Subcutaneous abdominal adipose tissue (tissue), 5 donors: ENCODE data around the gene SLAIN1.

Experiments
- H3K27ac ChIP-seq: one replicate; pipeline ENCODE4 v1.7.0; 2013; ENCODE audit warnings: low read depth, mild to moderate bottlenecking, inconsistent platforms, low read length, moderate library complexity
- H3K27me3 ChIP-seq, 5 donors: one replicate each; pipeline ENCODE4 v1.7.0; 2013; ENCODE audit warnings: low read length in 5 of 5, inconsistent platforms in 1 of 5; ENCODE audit not compliant: control insufficient read depth in 5 of 5, insufficient read depth in 4 of 5
- H3K36me3 ChIP-seq, 5 donors: one replicate each; pipeline ENCODE4 v1.7.0; 2013; ENCODE audit warnings: low read length in 5 of 5; ENCODE audit not compliant: control insufficient read depth in 5 of 5, insufficient read depth in 5 of 5
- H3K4me1 ChIP-seq, 5 donors: one replicate each; pipeline ENCODE4 v1.7.0; 2013; ENCODE audit warnings: low read length in 5 of 5, mild to moderate bottlenecking in 3 of 5, moderate library complexity in 1 of 5; ENCODE audit not compliant: control insufficient read depth in 5 of 5, insufficient read depth in 5 of 5
- H3K4me3 ChIP-seq, 5 donors: one replicate each; pipeline ENCODE4 v1.7.0; 2013; ENCODE audit warnings: low read length in 5 of 5, low read depth in 1 of 5
- H3K9ac ChIP-seq, 5 donors: one replicate each; pipeline ENCODE4 v1.7.0; 2013; ENCODE audit warnings: low read length in 5 of 5, mild to moderate bottlenecking in 4 of 5, moderate library complexity in 3 of 5
- H3K9me3 ChIP-seq, 5 donors: one replicate each; pipeline ENCODE4 v1.7.0; 2013; ENCODE audit warnings: low read length in 5 of 5; ENCODE audit not compliant: control insufficient read depth in 5 of 5
- donor health status: healthy.
- donor health status: healthy.
- donor health status: healthy.
- donor health status: healthy.
- donor health status: healthy.

Gene SLAIN1

DNA sequence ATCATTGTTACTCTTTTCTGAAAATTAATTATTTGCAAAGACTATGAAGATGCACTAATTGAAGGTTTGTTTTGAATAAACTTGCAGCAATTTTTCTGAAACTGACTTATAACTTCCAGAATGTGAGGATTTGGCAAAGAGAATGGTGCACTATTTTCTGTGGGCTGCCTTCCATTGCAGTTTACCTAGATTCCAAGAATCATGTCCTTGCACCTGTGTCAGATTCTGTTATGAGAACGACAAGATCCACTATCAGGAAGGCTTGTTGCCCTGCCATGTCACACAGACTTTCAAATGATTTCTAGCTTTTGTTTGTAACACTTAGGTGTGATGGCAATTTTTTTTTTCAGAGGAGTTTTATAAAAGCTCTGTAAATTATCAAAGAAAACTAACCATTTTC lies 5.6 kb upstream of the SLAIN1 start:
- no peak overlapping the region for H3K9ac ChIP-seq
- H3K4me1 ChIP-seq, result peaks cover 0 to 2% (median under 1%) of the 10 kb centered on the region in 5 donors
- no peak overlapping the region for H3K27ac ChIP-seq
- H3K27me3 ChIP-seq, result no peaks in the 10 kb centered on the region
- peaks cover 0 to 4% (median 0%) of the 10 kb centered on the region in 5 donors for H3K9me3 ChIP-seq
- no peak overlapping the region for H3K4me3 ChIP-seq
- H3K36me3 ChIP-seq, result no peaks in the 10 kb centered on the region

GRCh38 chr13:77692746-77693448 lies 4.6 kb upstream of the SLAIN1 start:
- Histone ChIP-seq H3K27ac (no peak overlapping the region), H3K4me3 (no peak overlapping the region), H3K9me3 (no peaks in the 10 kb centered on the region), H3K4me1 (peaks cover 0 to 8% (median 6%) of the 10 kb centered on the region in 5 donors), H3K27me3 (no peaks in the 10 kb centered on the region), H3K36me3 (no peaks in the 10 kb centered on the region), H3K9ac (no peak overlapping the region)

GRCh38 chr13:77693449-77693940 lies 4.0 kb upstream of the SLAIN1 start:
- H3K27ac ChIP-seq, result no peak overlapping the region
- no peak overlapping the region for H3K4me3 ChIP-seq
- no peaks in the 10 kb centered on the region for H3K9me3 ChIP-seq
- H3K4me1 ChIP-seq, result peaks cover 0 to 11% (median 6%) of the 10 kb centered on the region in 5 donors
- H3K27me3 ChIP-seq, result no peaks in the 10 kb centered on the region
- H3K9ac ChIP-seq, result no peak overlapping the region
- H3K36me3 ChIP-seq, result no peaks in the 10 kb centered on the region

DNA sequence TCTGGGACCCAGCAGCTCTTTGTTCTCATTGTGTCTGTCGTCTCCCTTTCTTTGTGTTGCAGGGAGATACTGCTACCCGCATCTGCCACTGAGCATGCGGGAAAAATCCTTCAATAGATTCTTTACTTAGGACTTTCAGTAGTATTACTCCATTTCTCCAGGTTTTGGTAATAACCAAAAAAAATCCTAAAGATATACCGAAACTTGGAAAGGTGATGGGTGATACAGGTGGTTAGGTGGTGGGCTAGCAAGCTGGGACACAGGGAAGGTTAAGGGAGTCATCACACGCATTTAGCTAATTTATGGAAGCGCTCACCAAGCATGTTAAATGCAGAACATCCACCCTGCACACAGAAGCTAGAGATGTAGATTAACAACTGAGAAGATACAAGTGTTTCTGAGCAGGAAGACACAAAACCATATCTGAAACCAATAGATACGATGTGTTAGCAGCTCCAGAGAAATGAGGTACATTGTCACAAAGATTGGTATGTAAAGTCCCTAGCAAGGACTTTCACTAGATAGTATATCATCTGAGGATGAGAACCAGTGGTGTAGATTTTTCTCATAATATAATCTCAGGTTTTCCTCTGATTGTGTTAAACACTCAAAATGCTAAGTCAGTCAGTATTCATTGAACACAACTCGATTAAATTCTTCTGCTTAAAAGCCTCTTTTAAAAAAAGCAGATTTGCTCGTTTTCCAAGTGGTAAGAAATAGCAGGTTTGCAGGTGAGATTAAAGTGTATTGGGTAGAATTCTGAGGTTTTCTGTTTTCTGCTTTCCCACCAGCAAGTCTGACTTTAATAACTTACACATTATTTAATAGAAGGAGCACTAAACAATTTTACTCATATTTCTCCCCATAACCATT lies 1.2 kb upstream of the SLAIN1 start:
- Histone ChIP-seq H3K4me3 (peak overlapping the region in 1 of 5 donors; percentile 62), H3K9ac (no peak overlapping the region), H3K27ac (no peak overlapping the region), H3K4me1 (peaks cover 0 to 18% (median 17%) of the 10 kb centered on the region in 5 donors), H3K9me3 (no peaks in the 10 kb centered on the region), H3K36me3 (no peaks in the 10 kb centered on the region), H3K27me3 (no peaks in the 10 kb centered on the region)

- Histone ChIP-seq H3K27ac (no peak overlapping the region), H3K9me3 (no peaks in the 10 kb centered on the region), H3K27me3 (no peaks in the 10 kb centered on the region), H3K4me1 (peaks cover 0 to 18% (median 17%) of the 10 kb centered on the region in 5 donors), H3K4me3 (peak overlapping the region; percentile 42 to 73 (median 62)), H3K9ac (peak overlapping the region in 2 of 5 donors; percentile 41 to 57), H3K36me3 (no peaks in the 10 kb centered on the region)
Observed at GRCh38 chr13:77696879-77697216, 639 bp upstream of the SLAIN1 start.

DNA sequence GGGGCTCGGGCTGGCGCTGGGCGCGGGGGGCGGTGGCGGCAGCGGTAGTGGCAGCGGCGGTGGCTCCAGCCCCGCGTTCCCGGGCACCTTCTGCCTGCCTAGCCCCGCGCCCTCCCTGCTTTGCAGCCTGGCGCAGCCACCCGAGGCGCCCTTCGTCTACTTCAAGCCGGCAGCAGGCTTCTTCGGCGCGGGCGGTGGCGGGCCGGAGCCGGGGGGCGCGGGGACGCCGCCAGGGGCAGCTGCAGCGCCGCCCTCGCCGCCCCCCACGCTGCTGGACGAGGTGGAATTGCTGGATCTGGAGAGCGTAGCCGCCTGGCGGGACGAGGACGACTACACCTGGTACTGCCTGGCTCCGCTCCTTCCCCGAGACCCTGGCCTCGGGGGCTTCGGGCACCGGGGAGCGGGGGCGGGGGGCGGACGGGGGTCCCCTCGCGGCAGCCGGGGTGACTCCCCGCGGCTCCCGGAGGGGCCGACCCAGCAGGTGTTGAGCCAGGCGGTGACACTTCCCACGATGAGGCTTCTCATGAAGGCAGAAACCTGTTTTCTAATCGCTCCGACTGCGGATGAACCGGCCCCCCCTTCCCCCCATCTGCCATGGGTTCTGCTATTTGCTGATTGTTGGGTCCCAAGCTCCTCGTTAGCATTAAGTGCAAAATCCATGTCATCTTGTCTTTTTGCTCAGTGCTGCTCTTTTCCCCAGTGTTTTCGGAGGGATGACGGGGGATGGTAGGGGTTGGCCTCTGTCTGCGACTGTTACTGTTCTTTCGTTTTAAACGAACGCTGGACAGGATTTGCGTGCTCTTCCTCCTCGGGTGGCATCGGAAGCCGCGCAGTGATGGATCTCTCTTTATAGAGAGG lies 943 bp downstream of the SLAIN1 start:
- H3K9ac ChIP-seq, result peak overlapping the region in 4 of 5 donors; percentile 31 to 65 (median 48)
- H3K9me3 ChIP-seq, result no peaks in the 10 kb centered on the region
- H3K27ac ChIP-seq, result no peak overlapping the region
- H3K4me3 ChIP-seq, result peak overlapping the region; percentile 73 to 95 (median 85)
- no peaks in the 10 kb centered on the region for H3K27me3 ChIP-seq
- no peaks in the 10 kb centered on the region for H3K36me3 ChIP-seq
- H3K4me1 ChIP-seq, result peaks cover 0 to 18% (median 17%) of the 10 kb centered on the region in 5 donors

DNA sequence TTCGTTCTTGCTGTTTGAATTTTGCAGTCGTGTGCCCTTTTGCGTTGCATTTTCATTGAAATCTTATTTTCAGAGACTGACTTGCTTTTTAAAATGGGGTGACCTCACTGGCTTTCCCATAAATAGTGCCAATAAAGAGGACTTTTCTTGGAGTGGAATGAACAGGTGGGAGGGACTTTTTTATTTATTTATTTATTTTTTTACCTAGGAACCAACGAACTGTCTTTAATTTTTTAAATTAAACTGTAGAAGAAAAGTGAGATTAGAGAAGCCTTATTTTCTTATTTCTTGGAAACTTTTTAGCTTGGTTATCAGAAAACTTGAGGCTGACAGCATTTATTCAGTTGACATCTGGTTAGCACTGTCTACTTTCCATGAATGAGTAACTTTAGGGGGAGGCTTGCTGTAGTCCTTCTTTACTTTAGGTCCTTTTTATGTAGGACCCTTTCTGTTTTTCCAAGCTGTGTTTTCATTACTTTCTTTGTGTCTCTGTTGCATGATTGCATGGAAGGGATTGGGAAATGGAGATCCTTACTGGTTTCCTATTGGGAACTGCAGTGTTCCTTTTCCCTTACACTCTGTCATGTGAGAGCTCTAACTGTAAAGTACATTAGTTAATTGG lies 1.7 kb downstream of the SLAIN1 start:
- Histone ChIP-seq H3K4me1 (peaks cover 0 to 18% (median 17%) of the 10 kb centered on the region in 5 donors), H3K27ac (no peak overlapping the region), H3K4me3 (peak overlapping the region; percentile 73 to 95 (median 85)), H3K27me3 (no peaks in the 10 kb centered on the region), H3K9me3 (no peaks in the 10 kb centered on the region), H3K36me3 (no peaks in the 10 kb centered on the region), H3K9ac (peak overlapping the region in 3 of 5 donors; percentile 34 to 65 (median 62))

GRCh38 chr13:77701305-77701704 lies 3.8 kb downstream of the SLAIN1 start:
- no peak overlapping the region for H3K27ac ChIP-seq
- peaks cover 0 to 18% (median 17%) of the 10 kb centered on the region in 5 donors for H3K4me1 ChIP-seq
- H3K36me3 ChIP-seq, result no peaks in the 10 kb centered on the region
- no peak overlapping the region for H3K4me3 ChIP-seq
- no peaks in the 10 kb centered on the region for H3K9me3 ChIP-seq
- no peak overlapping the region for H3K9ac ChIP-seq
- H3K27me3 ChIP-seq, result no peaks in the 10 kb centered on the region

DNA sequence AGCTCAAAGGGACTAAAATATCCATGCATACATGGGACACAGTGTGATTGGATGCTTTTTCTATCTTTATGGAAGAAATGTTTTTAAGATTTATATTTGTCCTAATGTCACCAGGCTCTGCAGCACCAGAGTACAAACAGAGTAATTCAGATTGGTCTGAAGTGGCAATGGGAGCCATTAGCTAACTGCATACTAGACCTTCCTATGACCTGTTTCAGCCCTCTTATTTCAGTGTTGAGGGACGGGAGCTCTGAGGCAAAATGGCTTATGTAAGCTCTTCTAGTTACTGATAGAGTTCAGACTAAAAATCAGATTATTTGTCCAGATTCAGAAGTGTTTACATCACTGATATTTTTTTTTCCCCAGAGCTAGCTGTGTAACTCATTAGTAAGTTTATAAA lies 4.9 kb downstream of the SLAIN1 start:
- Histone ChIP-seq H3K27ac (no peak overlapping the region), H3K4me3 (no peak overlapping the region), H3K9me3 (no peaks in the 10 kb centered on the region)

More for the DNA sequence above, 4.9 kb downstream of the SLAIN1 start:
- Histone ChIP-seq H3K36me3 (no peaks in the 10 kb centered on the region), H3K4me1 (peaks cover 0 to 12% (median 10%) of the 10 kb centered on the region in 5 donors), H3K9ac (no peak overlapping the region), H3K27me3 (no peaks in the 10 kb centered on the region)
